IMR-90 (cell line): ENCODE measurements around the gene RASL10A. TPM values are rescaled to one million over a fixed set of nuclear protein-coding genes. Genes with fewer than 3 reads are reported as not detected.

ENCODE experiments used
- ATAC-seq: fragments of 200-7000 bp; cut with Tn5 transposase; 2 replicates; pipeline ENCODE4 v1.9.1; 2020; ENCODE audit warnings: low read depth, mild to moderate bottlenecking, moderate library complexity
- BruUV-seq: library from RNA; stranded (reverse); fragments of 400-500 nt; replicated peaks from 2 replicates; lab custom pipeline; 2021; lab: Mats Ljungman, UMichigan
- CTCF ChIA-PET: fragments of 300-600 bp; formaldehyde crosslinking; extraction: SDS; loops from one replicate; lab custom pipeline; 2021; ENCODE audit warnings: antibody characterized with exemption; lab: Yijun Ruan, JAX
- POLR2A ChIA-PET: fragments of 300-600 bp; sonication (Branson Sonifier 250); formaldehyde crosslinking; loops from one replicate; lab custom pipeline; 2022; ENCODE audit warnings: antibody characterized with exemption; ENCODE audit not compliant: unreplicated experiment; lab: Charles Lee
- DNase-seq: peaks from one replicate; pipeline ENCODE4 v3.0.0; 2013
- H2AFZ ChIP-seq: replicated peaks from 2 replicates; pipeline ENCODE3; 2013; ENCODE audit warnings: low read length, mild to moderate bottlenecking; ENCODE audit not compliant: poor library complexity
- H2AK5ac ChIP-seq: 2 replicates; pipeline ENCODE4 v1.6.1; 2013; ENCODE audit warnings: low read depth, low read length, inconsistent platforms
- H2AK9ac ChIP-seq: replicated peaks from 2 replicates; pipeline ENCODE3; 2013; ENCODE audit warnings: mild to moderate bottlenecking, low read depth, low read length, moderate library complexity; ENCODE audit not compliant: poor library complexity
- H2BK120ac ChIP-seq: 2 replicates; pipeline ENCODE4 v1.6.1; 2013; ENCODE audit warnings: low read depth, low read length, inconsistent platforms
- H2BK15ac ChIP-seq: 3 replicates; pipeline ENCODE4 v1.6.1; 2013; ENCODE audit warnings: low read depth, low read length, inconsistent platforms
- H2BK20ac ChIP-seq: 2 replicates; pipeline ENCODE4 v1.6.1; 2013; ENCODE audit warnings: low read depth, mild to moderate bottlenecking, inconsistent platforms, low read length, moderate library complexity
- H2BK5ac ChIP-seq: 2 replicates; pipeline ENCODE4 v1.6.1; 2013; ENCODE audit warnings: mild to moderate bottlenecking, low read depth, low read length, inconsistent platforms; ENCODE audit not compliant: poor library complexity, severe bottlenecking
- H3K14ac ChIP-seq: replicated peaks from 2 replicates; pipeline ENCODE4 v1.6.1; 2013; ENCODE audit warnings: low read depth, low read length, inconsistent platforms
- H3K18ac ChIP-seq: 2 replicates; pipeline ENCODE4 v1.6.1; 2013; ENCODE audit warnings: low read depth, low read length, control low read depth
- H3K23ac ChIP-seq: 2 replicates; pipeline ENCODE4 v1.6.1; 2013; ENCODE audit warnings: low read depth, low read length, inconsistent platforms
- H3K27ac ChIP-seq: 2 replicates; pipeline ENCODE4 v1.5.1; 2013; ENCODE audit warnings: mild to moderate bottlenecking, control low read depth, low read length; ENCODE audit not compliant: insufficient read depth
- H3K27me3 ChIP-seq: 2 replicates; pipeline ENCODE4 v1.6.1; 2013; ENCODE audit warnings: low read length; ENCODE audit not compliant: control insufficient read depth, insufficient read depth
- H3K36me3 ChIP-seq: 2 replicates; pipeline ENCODE4 v1.6.1; 2013; ENCODE audit warnings: low read length, mixed read lengths; ENCODE audit not compliant: control insufficient read depth, insufficient read depth
- H3K4ac ChIP-seq: 2 replicates; pipeline ENCODE4 v1.6.1; 2013; ENCODE audit warnings: low read depth, low read length, inconsistent platforms
- H3K4me1 ChIP-seq: 2 replicates; pipeline ENCODE4 v1.6.1; 2013; ENCODE audit warnings: low read length, mixed read lengths; ENCODE audit not compliant: control insufficient read depth, insufficient read depth
- H3K4me2 ChIP-seq: 2 replicates; pipeline ENCODE4 v1.6.1; 2013; ENCODE audit warnings: low read depth, mild to moderate bottlenecking, control low read depth, low read length, moderate library complexity
- H3K4me3 ChIP-seq: 2 replicates; pipeline ENCODE4 v1.5.1; 2013; ENCODE audit warnings: low read depth, mild to moderate bottlenecking, control low read depth, low read length, moderate library complexity; ENCODE audit not compliant: insufficient read depth
- H3K56ac ChIP-seq: 2 replicates; pipeline ENCODE4 v1.6.1; 2013; ENCODE audit warnings: low read length, inconsistent platforms; ENCODE audit not compliant: insufficient read depth; ENCODE audit errors: extremely low read depth
- H3K79me1 ChIP-seq, 2 experiments: 2 replicates each; pipeline ENCODE4 v1.6.1; 2013; ENCODE audit warnings: low read length in 2 of 2, inconsistent platforms in 1 of 2, low read depth in 1 of 2
- H3K9ac ChIP-seq: 2 replicates; pipeline ENCODE4 v1.6.1; 2013; ENCODE audit warnings: low read depth, low read length, control low read depth
- H3K9me1 ChIP-seq: 2 replicates; pipeline ENCODE4 v1.6.1; 2013; ENCODE audit warnings: low read length, inconsistent platforms; ENCODE audit not compliant: insufficient read depth
- H3K9me3 ChIP-seq: 2 replicates; pipeline ENCODE4 v1.6.1; 2013; ENCODE audit warnings: low read length; ENCODE audit not compliant: control insufficient read depth, insufficient read depth
- H4K20me1 ChIP-seq: 2 replicates; pipeline ENCODE4 v1.6.1; 2013; ENCODE audit warnings: low read length, inconsistent platforms; ENCODE audit not compliant: insufficient read depth
- H4K5ac ChIP-seq: 2 replicates; pipeline ENCODE4 v1.6.1; 2013; ENCODE audit warnings: mild to moderate bottlenecking, low read depth, low read length, control low read depth
- H4K8ac ChIP-seq, 2 experiments: 2 replicates each; pipeline ENCODE4 v1.6.1; 2013; ENCODE audit warnings: low read depth in 2 of 2, low read length in 2 of 2, control low read depth in 1 of 2, inconsistent platforms in 1 of 2
- H4K91ac ChIP-seq: 2 replicates; pipeline ENCODE4 v1.6.1; 2013; ENCODE audit warnings: low read depth, low read length, inconsistent platforms; ENCODE audit not compliant: insufficient read depth
- BHLHE40 ChIP-seq: fragments of 150-350 bp; IDR thresholded peaks from 2 replicates; pipeline ENCODE4 v1.6.1; 2016; ENCODE audit warnings: mild to moderate bottlenecking, low read depth, low read length
- MAZ ChIP-seq: IDR thresholded peaks from 2 replicates; pipeline ENCODE4 v1.6.1; 2012; ENCODE audit warnings: low read depth, mild to moderate bottlenecking, low read length, improper control_type of control experiment, moderate library complexity, borderline replicate concordance
- POLR2A ChIP-seq: IDR thresholded peaks from 2 replicates; pipeline ENCODE4 v1.6.1; 2012; ENCODE audit warnings: mild to moderate bottlenecking, low read depth, low read length
- RFX5 ChIP-seq: IDR thresholded peaks from 2 replicates; pipeline ENCODE4 v1.8.0; 2012; ENCODE audit warnings: low read depth, mild to moderate bottlenecking, low read length, moderate library complexity
- WGBS, 2 experiments: methylation state at CpG; one replicate each; pipeline versions ENCODE4 v1.1.5 to v1.1.7; 2013; ENCODE audit warnings: missing lambda C conversion rate in 2 of 2; ENCODE audit not compliant: insufficient read length in 1 of 2; ENCODE audit errors: extremely low coverage in 2 of 2; 5-methylcytosine and 5-hydroxymethylcytosine counted together
- dilution Hi-C: fragments of 300-500 bp; cut with HindIII; formaldehyde crosslinking; loops from one replicate; pipeline ENCODE4 v1.14.3; 2018; ENCODE audit warnings: low sequenced_read_pairs; ENCODE audit not compliant: unreplicated experiment
- in situ Hi-C: fragments of 300-500 bp; cut with MboI; formaldehyde crosslinking; loops from 3 replicates; pipeline ENCODE4 v1.14.3; 2019; ENCODE audit warnings: low sequenced_read_pairs, inconsistent platforms, mixed read lengths
- intact Hi-C: fragments of 100-400 bp; cut with micrococcal nuclease; formaldehyde crosslinking; loops from 2 replicates; pipeline ENCODE4 v1.10.0; 2022
- polyA plus RNA-seq, 3 experiments: library from polyadenylated mRNA; depleted of rRNA; stranded (reverse); fragments of >200 nt; gene quantifications; 2 replicates each; pipeline ENCODE4 v1.2.3, GENCODE V29; 2012; ENCODE audit warnings: low replicate concordance in 1 of 3
- total RNA-seq: library from RNA; depleted of rRNA; stranded (reverse); fragments of >200 nt; gene quantifications from 2 replicates; pipeline ENCODE4 v1.2.3, GENCODE V29; 2012
- TF ChIP-seq, protein P1 (sequence below): conservative IDR thresholded peaks from 2 replicates; pipeline ENCODE4 v1.5.1; 2012; ENCODE audit warnings: mild to moderate bottlenecking, low read depth, low read length, improper control_type of control experiment

Gene RASL10A
- total and polyA plus RNA-seq, 2 of the 4 experiments (the other 2 are of a cell fraction), result 0.26 TPM; not detected in 1

DNA sequence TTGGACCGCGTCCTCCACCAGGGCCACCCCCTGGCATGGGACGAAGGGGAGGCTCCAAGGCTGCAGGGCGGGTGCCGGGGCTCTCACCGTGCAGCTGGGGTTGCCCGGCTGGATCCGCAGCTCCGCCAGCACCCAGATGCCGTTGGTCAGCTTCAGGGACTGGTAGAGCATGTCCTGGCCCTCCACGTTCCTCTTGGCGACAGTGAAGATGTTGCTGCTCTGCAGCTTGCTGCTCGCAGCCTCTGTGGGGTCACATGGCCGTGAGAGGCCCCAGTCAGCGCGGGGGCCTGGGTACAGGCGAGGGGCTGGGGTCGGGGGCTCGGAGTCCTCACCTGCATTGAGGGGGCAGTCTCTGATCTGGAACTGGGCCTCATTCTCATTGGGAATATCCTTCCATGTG lies 14.8 kb upstream of the RASL10A start:
- Histone ChIP-seq H3K9ac (no peak overlapping the region), H2AK5ac (no peak overlapping the region), H3K18ac (no peak overlapping the region), H3K4me1 (peaks cover 9% of the 10 kb centered on the region), H3K36me3 (peaks cover 43% of the 10 kb centered on the region), H3K14ac (no peak overlapping the region), H4K91ac (no peak overlapping the region), H2BK20ac (no peak overlapping the region), H3K56ac (no peak overlapping the region), H4K20me1 (no peaks in the 10 kb centered on the region; the same call in 1 of the 2 replicates), H2AK9ac (peak overlapping the region; percentile 15), H3K9me1 (peaks cover 5% of the 10 kb centered on the region; the same call in 1 of the 2 replicates), H3K27me3 (no peaks in the 10 kb centered on the region), H4K8ac (no peak overlapping the region), H2BK15ac (no peak overlapping the region), H3K79me1 (peaks cover 0 to 3% of the 10 kb centered on the region in 2 experiments; a peak in 1 of 4 replicates), H4K5ac (no peak overlapping the region), H2BK5ac (no peak overlapping the region), H3K23ac (no peak overlapping the region), H3K9me3 (no peaks in the 10 kb centered on the region), H2AFZ (peak overlapping the region; percentile 61), H2BK120ac (no peak overlapping the region), H3K27ac (no peak overlapping the region), H3K4me3 (no peak overlapping the region), H3K4me2 (no peak overlapping the region), H3K4ac (no peak overlapping the region)
- no TSS peak for BruUV-seq
- no peak for DNase-seq
- in situ Hi-C loops, result no loop called here
- dilution Hi-C loops, result no loop called here
- CTCF ChIA-PET, result no interaction called here
- POLR2A ChIA-PET, result no interaction called here
- intact Hi-C loops, result no loop called here
- 87% methylated on average over 13 of the region's 19 CpGs; no CpG with 5 or more reads in 1 of the 2 experiments for WGBS, 2 experiments
- no peak for ATAC-seq
- no peak for TF ChIP-seq BHLHE40
- no peak for TF ChIP-seq MAZ
- TF ChIP-seq POLR2A, result no peak
- TF ChIP-seq, protein P1, sequence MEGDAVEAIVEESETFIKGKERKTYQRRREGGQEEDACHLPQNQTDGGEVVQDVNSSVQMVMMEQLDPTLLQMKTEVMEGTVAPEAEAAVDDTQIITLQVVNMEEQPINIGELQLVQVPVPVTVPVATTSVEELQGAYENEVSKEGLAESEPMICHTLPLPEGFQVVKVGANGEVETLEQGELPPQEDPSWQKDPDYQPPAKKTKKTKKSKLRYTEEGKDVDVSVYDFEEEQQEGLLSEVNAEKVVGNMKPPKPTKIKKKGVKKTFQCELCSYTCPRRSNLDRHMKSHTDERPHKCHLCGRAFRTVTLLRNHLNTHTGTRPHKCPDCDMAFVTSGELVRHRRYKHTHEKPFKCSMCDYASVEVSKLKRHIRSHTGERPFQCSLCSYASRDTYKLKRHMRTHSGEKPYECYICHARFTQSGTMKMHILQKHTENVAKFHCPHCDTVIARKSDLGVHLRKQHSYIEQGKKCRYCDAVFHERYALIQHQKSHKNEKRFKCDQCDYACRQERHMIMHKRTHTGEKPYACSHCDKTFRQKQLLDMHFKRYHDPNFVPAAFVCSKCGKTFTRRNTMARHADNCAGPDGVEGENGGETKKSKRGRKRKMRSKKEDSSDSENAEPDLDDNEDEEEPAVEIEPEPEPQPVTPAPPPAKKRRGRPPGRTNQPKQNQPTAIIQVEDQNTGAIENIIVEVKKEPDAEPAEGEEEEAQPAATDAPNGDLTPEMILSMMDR, result no peak
- no peak for TF ChIP-seq RFX5
